IMR-90 (cell line): ENCODE data around the gene HEY2. TPM values are rescaled to one million over a fixed set of nuclear protein-coding genes. Genes with fewer than 3 reads are reported as not detected.

Experiments
- ATAC-seq: fragments of 200-7000 bp; cut with Tn5 transposase; 2 replicates; pipeline ENCODE4 v1.9.1; 2020; ENCODE audit warnings: low read depth, mild to moderate bottlenecking, moderate library complexity
- BruUV-seq: library from RNA; stranded (reverse); fragments of 400-500 nt; replicated peaks from 2 replicates; lab custom pipeline; 2021; lab: Mats Ljungman, UMichigan
- CTCF ChIA-PET: fragments of 300-600 bp; formaldehyde crosslinking; extraction: SDS; loops from one replicate; lab custom pipeline; 2021; ENCODE audit warnings: antibody characterized with exemption; lab: Yijun Ruan, JAX
- POLR2A ChIA-PET: fragments of 300-600 bp; sonication (Branson Sonifier 250); formaldehyde crosslinking; loops from one replicate; lab custom pipeline; 2022; ENCODE audit warnings: antibody characterized with exemption; ENCODE audit not compliant: unreplicated experiment; lab: Charles Lee
- DNase-seq: peaks from one replicate; pipeline ENCODE4 v3.0.0; 2013
- H2AFZ ChIP-seq: replicated peaks from 2 replicates; pipeline ENCODE3; 2013; ENCODE audit warnings: low read length, mild to moderate bottlenecking; ENCODE audit not compliant: poor library complexity
- H2AK5ac ChIP-seq: 2 replicates; pipeline ENCODE4 v1.6.1; 2013; ENCODE audit warnings: low read depth, low read length, inconsistent platforms
- H2AK9ac ChIP-seq: replicated peaks from 2 replicates; pipeline ENCODE3; 2013; ENCODE audit warnings: mild to moderate bottlenecking, low read depth, low read length, moderate library complexity; ENCODE audit not compliant: poor library complexity
- H2BK120ac ChIP-seq: 2 replicates; pipeline ENCODE4 v1.6.1; 2013; ENCODE audit warnings: low read depth, low read length, inconsistent platforms
- H2BK15ac ChIP-seq: 3 replicates; pipeline ENCODE4 v1.6.1; 2013; ENCODE audit warnings: low read depth, low read length, inconsistent platforms
- H2BK20ac ChIP-seq: 2 replicates; pipeline ENCODE4 v1.6.1; 2013; ENCODE audit warnings: low read depth, mild to moderate bottlenecking, inconsistent platforms, low read length, moderate library complexity
- H2BK5ac ChIP-seq: 2 replicates; pipeline ENCODE4 v1.6.1; 2013; ENCODE audit warnings: mild to moderate bottlenecking, low read depth, low read length, inconsistent platforms; ENCODE audit not compliant: poor library complexity, severe bottlenecking
- H3K14ac ChIP-seq: replicated peaks from 2 replicates; pipeline ENCODE4 v1.6.1; 2013; ENCODE audit warnings: low read depth, low read length, inconsistent platforms
- H3K18ac ChIP-seq: 2 replicates; pipeline ENCODE4 v1.6.1; 2013; ENCODE audit warnings: low read depth, low read length, control low read depth
- H3K23ac ChIP-seq: 2 replicates; pipeline ENCODE4 v1.6.1; 2013; ENCODE audit warnings: low read depth, low read length, inconsistent platforms
- H3K27ac ChIP-seq: 2 replicates; pipeline ENCODE4 v1.5.1; 2013; ENCODE audit warnings: mild to moderate bottlenecking, control low read depth, low read length; ENCODE audit not compliant: insufficient read depth
- H3K27me3 ChIP-seq: 2 replicates; pipeline ENCODE4 v1.6.1; 2013; ENCODE audit warnings: low read length; ENCODE audit not compliant: control insufficient read depth, insufficient read depth
- H3K36me3 ChIP-seq: 2 replicates; pipeline ENCODE4 v1.6.1; 2013; ENCODE audit warnings: low read length, mixed read lengths; ENCODE audit not compliant: control insufficient read depth, insufficient read depth
- H3K4ac ChIP-seq: 2 replicates; pipeline ENCODE4 v1.6.1; 2013; ENCODE audit warnings: low read depth, low read length, inconsistent platforms
- H3K4me1 ChIP-seq: 2 replicates; pipeline ENCODE4 v1.6.1; 2013; ENCODE audit warnings: low read length, mixed read lengths; ENCODE audit not compliant: control insufficient read depth, insufficient read depth
- H3K4me2 ChIP-seq: 2 replicates; pipeline ENCODE4 v1.6.1; 2013; ENCODE audit warnings: low read depth, mild to moderate bottlenecking, control low read depth, low read length, moderate library complexity
- H3K4me3 ChIP-seq: 2 replicates; pipeline ENCODE4 v1.5.1; 2013; ENCODE audit warnings: low read depth, mild to moderate bottlenecking, control low read depth, low read length, moderate library complexity; ENCODE audit not compliant: insufficient read depth
- H3K56ac ChIP-seq: 2 replicates; pipeline ENCODE4 v1.6.1; 2013; ENCODE audit warnings: low read length, inconsistent platforms; ENCODE audit not compliant: insufficient read depth; ENCODE audit errors: extremely low read depth
- H3K79me1 ChIP-seq, 2 experiments: 2 replicates each; pipeline ENCODE4 v1.6.1; 2013; ENCODE audit warnings: low read length in 2 of 2, inconsistent platforms in 1 of 2, low read depth in 1 of 2
- H3K9ac ChIP-seq: 2 replicates; pipeline ENCODE4 v1.6.1; 2013; ENCODE audit warnings: low read depth, low read length, control low read depth
- H3K9me1 ChIP-seq: 2 replicates; pipeline ENCODE4 v1.6.1; 2013; ENCODE audit warnings: low read length, inconsistent platforms; ENCODE audit not compliant: insufficient read depth
- H3K9me3 ChIP-seq: 2 replicates; pipeline ENCODE4 v1.6.1; 2013; ENCODE audit warnings: low read length; ENCODE audit not compliant: control insufficient read depth, insufficient read depth
- H4K20me1 ChIP-seq: 2 replicates; pipeline ENCODE4 v1.6.1; 2013; ENCODE audit warnings: low read length, inconsistent platforms; ENCODE audit not compliant: insufficient read depth
- H4K5ac ChIP-seq: 2 replicates; pipeline ENCODE4 v1.6.1; 2013; ENCODE audit warnings: mild to moderate bottlenecking, low read depth, low read length, control low read depth
- H4K8ac ChIP-seq, 2 experiments: 2 replicates each; pipeline ENCODE4 v1.6.1; 2013; ENCODE audit warnings: low read depth in 2 of 2, low read length in 2 of 2, control low read depth in 1 of 2, inconsistent platforms in 1 of 2
- H4K91ac ChIP-seq: 2 replicates; pipeline ENCODE4 v1.6.1; 2013; ENCODE audit warnings: low read depth, low read length, inconsistent platforms; ENCODE audit not compliant: insufficient read depth
- CEBPB ChIP-seq: IDR thresholded peaks from 2 replicates; pipeline ENCODE4 v1.6.1; 2012; ENCODE audit warnings: low read depth, low read length, improper control_type of control experiment
- CTCF ChIP-seq: conservative IDR thresholded peaks from 2 replicates; pipeline ENCODE4 v1.5.1; 2012; ENCODE audit warnings: mild to moderate bottlenecking, low read depth, low read length, improper control_type of control experiment
- POLR2A ChIP-seq: IDR thresholded peaks from 2 replicates; pipeline ENCODE4 v1.6.1; 2012; ENCODE audit warnings: mild to moderate bottlenecking, low read depth, low read length
- RAD21 ChIP-seq: IDR thresholded peaks from 2 replicates; pipeline ENCODE4 v1.6.1; 2012; ENCODE audit warnings: low read length, improper control_type of control experiment
- SMC3 ChIP-seq: fragments of 150-350 bp; IDR thresholded peaks from 2 replicates; pipeline ENCODE4 v1.6.1; 2016; ENCODE audit warnings: low read depth, mild to moderate bottlenecking, antibody characterized with exemption, low read length, moderate library complexity
- USF2 ChIP-seq: fragments of 150-350 bp; IDR thresholded peaks from 2 replicates; pipeline ENCODE4 v1.6.1; 2017; ENCODE audit warnings: mild to moderate bottlenecking, antibody characterized with exemption, low read length, low read depth
- WGBS, 2 experiments: methylation state at CpG; one replicate each; pipeline versions ENCODE4 v1.1.5 to v1.1.7; 2013; ENCODE audit warnings: missing lambda C conversion rate in 2 of 2; ENCODE audit not compliant: insufficient read length in 1 of 2; ENCODE audit errors: extremely low coverage in 2 of 2; 5-methylcytosine and 5-hydroxymethylcytosine counted together
- dilution Hi-C: fragments of 300-500 bp; cut with HindIII; formaldehyde crosslinking; loops from one replicate; pipeline ENCODE4 v1.14.3; 2018; ENCODE audit warnings: low sequenced_read_pairs; ENCODE audit not compliant: unreplicated experiment
- in situ Hi-C: fragments of 300-500 bp; cut with MboI; formaldehyde crosslinking; loops from 3 replicates; pipeline ENCODE4 v1.14.3; 2019; ENCODE audit warnings: low sequenced_read_pairs, inconsistent platforms, mixed read lengths
- intact Hi-C: fragments of 100-400 bp; cut with micrococcal nuclease; formaldehyde crosslinking; loops from 2 replicates; pipeline ENCODE4 v1.10.0; 2022
- polyA plus RNA-seq, 3 experiments: library from polyadenylated mRNA; depleted of rRNA; stranded (reverse); fragments of >200 nt; gene quantifications; 2 replicates each; pipeline ENCODE4 v1.2.3, GENCODE V29; 2012; ENCODE audit warnings: low replicate concordance in 1 of 3
- total RNA-seq: library from RNA; depleted of rRNA; stranded (reverse); fragments of >200 nt; gene quantifications from 2 replicates; pipeline ENCODE4 v1.2.3, GENCODE V29; 2012

Gene HEY2
- total and polyA plus RNA-seq, 2 of the 4 experiments (the other 2 are of a cell fraction), result not detected

GRCh38 chr6:125787791-125788190 is 38.4 kb downstream of the HEY2 start:
- Histone ChIP-seq H3K18ac (no peak overlapping the region), H4K20me1 (no peaks in the 10 kb centered on the region), H2BK5ac (no peak overlapping the region), H3K9ac (no peak overlapping the region), H2BK120ac (no peak overlapping the region), H4K8ac (no peak overlapping the region), H2BK20ac (no peak overlapping the region), H3K4me3 (no peak overlapping the region), H3K27ac (no peak overlapping the region), H2BK15ac (no peak overlapping the region), H3K56ac (no peak overlapping the region), H4K5ac (no peak overlapping the region), H3K36me3 (no peaks in the 10 kb centered on the region), H4K91ac (no peak overlapping the region), H3K4ac (no peak overlapping the region), H3K9me1 (no peaks in the 10 kb centered on the region), H3K9me3 (no peaks in the 10 kb centered on the region), H3K79me1 (peaks cover 2 to 9% of the 10 kb centered on the region in 2 experiments; a peak in 2 of 4 replicates), H3K23ac (no peak overlapping the region), H3K4me2 (no peak overlapping the region), H3K14ac (no peak overlapping the region), H3K27me3 (no peaks in the 10 kb centered on the region), H2AFZ (no peak overlapping the region), H2AK5ac (no peak overlapping the region), H3K4me1 (peaks cover 6% of the 10 kb centered on the region), H2AK9ac (no peak overlapping the region)
- dilution Hi-C loops (no loop called here), intact Hi-C loops (no loop called here), in situ Hi-C loops (loop anchor here (5.0 kb wide), 1 partner anchor 170 kb away; the partner anchor contains the start of gene HINT3)
- ATAC-seq (no peak), DNase-seq (peak; percentile 54)
- BruUV-seq, result no TSS peak
- peak; percentile 51 for TF ChIP-seq CTCF
- peak; percentile 15; the same call in 1 of the 2 replicates for TF ChIP-seq SMC3
- TF ChIP-seq CEBPB, result no peak
- no peak for TF ChIP-seq POLR2A
- no peak; the same call in 1 of the 2 replicates for TF ChIP-seq USF2
- peak; percentile 37; the same call in 1 of the 2 replicates for TF ChIP-seq RAD21
- no CpG with 5 or more reads among the region's 2 CpGs for WGBS, 2 experiments
- CTCF ChIA-PET, result interaction anchor here (1.1 to 4.9 kb wide), 2 partner anchors 110 to 169 kb away, joined by 4 to 45 read pairs; partner anchors contain the start of gene HINT3
- POLR2A ChIA-PET, result no interaction called here
